Adipocyte (in vitro differentiated cells): ENCODE data around the gene TMEM60.
"Not testable (repeated sequence)": the region's sequence is repeated elsewhere in the genome, so short reads cannot be mapped to it uniquely, and the experiment has no call there.

Experiments
- DNase-seq: peaks from one replicate; pipeline ENCODE4 v3.0.0-alpha.2; 2015; ENCODE audit warnings: low read depth
- H3K27me3 ChIP-seq: replicated peaks from 2 replicates; pipeline ENCODE4 v1.7.0; 2013; ENCODE audit warnings: mild to moderate bottlenecking, low read length, moderate library complexity; ENCODE audit not compliant: control insufficient read depth, insufficient read depth
- H3K36me3 ChIP-seq: 2 replicates; pipeline ENCODE4 v1.7.0; 2013; ENCODE audit warnings: low read length, mild to moderate bottlenecking, moderate library complexity; ENCODE audit not compliant: control insufficient read depth, insufficient read depth, severe bottlenecking
- H3K4me1 ChIP-seq: 2 replicates; pipeline ENCODE4 v1.7.0; 2013; ENCODE audit warnings: mild to moderate bottlenecking, low read length, moderate library complexity; ENCODE audit not compliant: control insufficient read depth, insufficient read depth
- H3K4me3 ChIP-seq: 2 replicates; pipeline ENCODE4 v1.7.0; 2013; ENCODE audit warnings: mild to moderate bottlenecking, low read length, moderate library complexity
- H3K9ac ChIP-seq: 2 replicates; pipeline ENCODE4 v1.7.0; 2013; ENCODE audit warnings: mild to moderate bottlenecking, low read length, moderate library complexity
- H3K9me3 ChIP-seq: 2 replicates; pipeline ENCODE4 v1.7.0; 2013; ENCODE audit warnings: mild to moderate bottlenecking, low read length, moderate library complexity; ENCODE audit not compliant: control insufficient read depth

TMEM60 gene, protein sequence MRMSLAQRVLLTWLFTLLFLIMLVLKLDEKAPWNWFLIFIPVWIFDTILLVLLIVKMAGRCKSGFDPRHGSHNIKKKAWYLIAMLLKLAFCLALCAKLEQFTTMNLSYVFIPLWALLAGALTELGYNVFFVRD

GRCh38 chr7:77798394-77799077, at the start of gene TMEM60, which contains the start of gene PHTF2:
TSS of gene TMEM60 (minus strand) at chr7:77798434. CDS start at chr7:77794373, 4,061 bp downstream.
TSS of gene PHTF2 (plus strand) at chr7:77798773.
- DNase-seq, result peak; percentile 99
- H3K27me3 ChIP-seq, result no peaks in the 10 kb centered on the region
- peaks cover 30% of the 10 kb centered on the region for H3K4me1 ChIP-seq
- H3K9ac ChIP-seq, result peak within 1 kb of the TSS; percentile 96
- no peaks in the 10 kb centered on the region for H3K9me3 ChIP-seq
- no peaks in the 10 kb centered on the region for H3K36me3 ChIP-seq
- peak within 1 kb of the TSS; percentile 97 for H3K4me3 ChIP-seq

DNA sequence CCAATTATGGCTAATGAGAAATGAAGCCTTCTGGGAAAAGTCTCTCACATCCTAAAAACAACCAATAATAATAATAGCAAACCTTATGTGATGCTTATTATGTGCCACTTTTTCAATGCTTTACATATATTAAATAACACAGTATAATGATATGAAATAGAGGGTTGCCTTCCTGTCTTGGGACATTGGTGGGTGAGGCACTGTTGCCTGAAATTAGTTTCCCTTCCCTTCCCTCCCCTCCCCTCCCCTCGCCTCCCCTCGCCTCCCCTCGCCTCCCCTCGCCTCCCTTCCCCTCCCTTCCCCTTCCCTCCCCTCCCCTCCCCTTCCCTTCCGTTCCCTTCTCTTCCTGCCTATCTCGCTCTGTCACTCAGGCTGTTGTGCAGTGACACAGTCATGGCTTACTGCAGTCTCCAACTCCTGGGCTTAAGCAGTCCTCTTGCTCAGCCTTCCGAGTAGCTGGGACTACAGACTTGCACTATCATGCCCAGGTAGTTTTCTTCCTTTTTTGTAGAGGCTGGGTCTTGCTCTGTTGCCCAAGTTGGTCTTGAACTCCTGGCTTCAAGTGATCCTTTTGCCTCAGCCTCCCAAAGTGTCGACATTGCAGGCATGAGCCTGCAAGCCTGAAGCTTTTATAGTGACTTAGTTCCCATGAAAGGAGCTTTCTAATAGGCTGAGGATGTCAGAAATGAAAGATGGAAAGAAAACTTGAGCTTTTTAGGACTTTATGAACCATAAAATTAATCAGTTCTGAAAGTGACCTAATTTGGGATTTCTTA, 48.3 kb upstream of the TMEM60 start:
- Histone ChIP-seq H3K9me3 (no peaks in the 10 kb centered on the region), H3K36me3 (no peaks in the 10 kb centered on the region), H3K27me3 (no peaks in the 10 kb centered on the region), H3K4me1 (no peaks in the 10 kb centered on the region), H3K9ac (no peak overlapping the region), H3K4me3 (no peak overlapping the region)
- DNase-seq, result no peak

GRCh38 chr7:77843194-77843593, 45.0 kb upstream of the TMEM60 start:
- no peak overlapping the region for H3K4me3 ChIP-seq
- H3K9ac ChIP-seq, result no peak overlapping the region
- H3K4me1 ChIP-seq, result no peaks in the 10 kb centered on the region
- H3K36me3 ChIP-seq, result no peaks in the 10 kb centered on the region
- no peaks in the 10 kb centered on the region for H3K27me3 ChIP-seq
- no peak for DNase-seq
- no peaks in the 10 kb centered on the region for H3K9me3 ChIP-seq

DNA sequence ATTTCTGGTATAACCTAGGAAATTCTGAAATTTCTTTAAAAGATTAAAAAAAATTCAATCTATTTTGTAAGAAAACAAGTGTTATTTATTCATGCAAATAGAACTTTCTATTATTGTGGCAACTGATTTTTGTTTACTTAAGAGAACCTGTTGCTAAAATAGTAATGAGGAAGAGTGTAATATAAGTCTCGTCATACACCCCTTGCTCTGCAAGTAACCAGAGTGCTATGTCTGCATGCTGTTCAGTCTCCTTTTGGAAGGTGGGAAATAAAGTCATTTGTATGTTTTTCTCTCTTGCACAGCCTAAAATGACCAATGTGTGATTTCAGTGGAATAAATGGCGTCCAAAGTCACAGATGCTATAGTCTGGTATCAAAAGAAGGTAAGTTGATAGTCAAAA, 41.7 kb upstream of the TMEM60 start:
- H3K4me1 ChIP-seq, result no peaks in the 10 kb centered on the region
- H3K9me3 ChIP-seq, result no peaks in the 10 kb centered on the region
- no peak overlapping the region for H3K9ac ChIP-seq
- DNase-seq, result no peak
- no peaks in the 10 kb centered on the region for H3K27me3 ChIP-seq
- H3K36me3 ChIP-seq, result no peaks in the 10 kb centered on the region
- H3K4me3 ChIP-seq, result no peak overlapping the region

- no peak for DNase-seq
- H3K4me3 ChIP-seq, result no peak overlapping the region
- H3K36me3 ChIP-seq, result no peaks in the 10 kb centered on the region
- H3K4me1 ChIP-seq, result no peaks in the 10 kb centered on the region
- no peak overlapping the region for H3K9ac ChIP-seq
- no peaks in the 10 kb centered on the region for H3K9me3 ChIP-seq
- no peaks in the 10 kb centered on the region for H3K27me3 ChIP-seq
Measured at GRCh38 chr7:77838929-77839491, 40.8 kb upstream of the TMEM60 start.

- no peaks in the 10 kb centered on the region for H3K36me3 ChIP-seq
- no peaks in the 10 kb centered on the region for H3K4me1 ChIP-seq
- no peak overlapping the region for H3K4me3 ChIP-seq
- no peak overlapping the region for H3K9ac ChIP-seq
- no peaks in the 10 kb centered on the region for H3K9me3 ChIP-seq
- H3K27me3 ChIP-seq, result no peaks in the 10 kb centered on the region
- DNase-seq, result no peak
Measured at GRCh38 chr7:77837966-77838365, 39.7 kb upstream of the TMEM60 start.

DNA sequence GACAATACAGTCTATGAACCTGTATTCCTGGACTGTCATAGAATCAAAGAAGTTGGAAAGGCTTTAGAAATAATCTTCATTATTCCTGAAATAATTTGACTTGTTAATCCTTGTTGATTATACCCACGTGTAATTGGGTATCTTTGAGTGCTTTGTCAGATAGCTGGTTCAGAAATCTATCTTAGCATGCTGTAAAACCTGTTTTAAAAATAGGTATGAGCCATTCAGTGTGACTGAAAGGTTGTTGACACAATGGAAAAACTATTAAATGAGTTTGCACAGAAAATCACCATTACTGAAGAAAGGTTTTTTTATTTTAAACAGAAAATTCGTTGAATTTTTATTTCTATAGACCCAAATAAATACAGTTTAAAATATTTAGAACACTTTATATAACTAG, 39.0 kb upstream of the TMEM60 start:
- no peaks in the 10 kb centered on the region for H3K9me3 ChIP-seq
- no peak overlapping the region for H3K4me3 ChIP-seq
- no peak overlapping the region for H3K9ac ChIP-seq
- H3K4me1 ChIP-seq, result no peaks in the 10 kb centered on the region
- no peaks in the 10 kb centered on the region for H3K27me3 ChIP-seq
- H3K36me3 ChIP-seq, result no peaks in the 10 kb centered on the region
- DNase-seq, result no peak

GRCh38 chr7:77836425-77836824, 38.2 kb upstream of the TMEM60 start:
- not testable (repeated sequence) for H3K9ac ChIP-seq, H3K4me1 ChIP-seq, H3K27me3 ChIP-seq, DNase-seq, H3K36me3 ChIP-seq, H3K4me3 ChIP-seq, H3K9me3 ChIP-seq

DNA sequence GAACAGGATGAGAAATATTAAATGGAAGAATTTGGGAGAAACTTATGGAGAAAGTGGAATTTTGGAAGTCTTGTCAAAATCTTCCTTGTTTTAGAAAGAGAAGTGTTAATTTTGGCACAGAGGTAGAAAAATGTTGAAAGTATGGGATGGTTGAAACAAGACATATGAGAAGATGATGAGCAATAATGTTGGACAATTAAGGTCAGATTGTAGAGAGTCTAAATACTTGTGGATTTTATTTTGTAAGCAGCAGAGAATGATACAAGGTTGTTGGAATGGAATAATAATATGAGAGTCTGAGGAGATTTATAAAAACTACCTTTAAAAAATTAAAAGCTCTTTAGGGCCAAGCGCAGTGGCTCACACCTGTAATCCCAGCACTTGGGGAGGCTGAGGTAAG, 34.9 kb upstream of the TMEM60 start:
- Histone ChIP-seq H3K4me1 (no peaks in the 10 kb centered on the region), H3K9ac (no peak overlapping the region), H3K4me3 (no peak overlapping the region), H3K9me3 (no peaks in the 10 kb centered on the region), H3K27me3 (no peaks in the 10 kb centered on the region), H3K36me3 (no peaks in the 10 kb centered on the region)
- peak; percentile 21 for DNase-seq

DNA sequence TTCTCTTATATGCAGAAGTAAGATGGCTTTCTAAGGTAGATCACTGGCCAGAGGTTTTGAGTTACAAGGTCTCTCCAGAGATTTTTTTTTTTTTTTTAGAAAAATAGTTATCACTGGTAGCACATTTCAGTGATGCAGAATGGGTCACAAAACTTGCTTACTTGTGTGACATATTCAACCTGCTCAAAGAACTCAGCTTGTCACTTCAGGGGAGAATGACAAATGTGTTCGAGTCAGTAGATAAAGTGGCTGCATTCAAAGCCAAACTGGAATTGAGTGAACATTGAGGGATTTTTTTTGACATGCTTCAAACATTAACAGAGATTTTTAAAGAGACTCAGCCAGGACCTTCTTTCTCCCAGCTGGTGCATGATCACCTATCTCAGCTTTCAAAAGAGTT, 33.7 kb upstream of the TMEM60 start:
- Histone ChIP-seq H3K9me3 (no peaks in the 10 kb centered on the region), H3K9ac (no peak overlapping the region), H3K27me3 (no peaks in the 10 kb centered on the region), H3K36me3 (no peaks in the 10 kb centered on the region), H3K4me3 (no peak overlapping the region), H3K4me1 (no peaks in the 10 kb centered on the region)
- DNase-seq, result no peak

- Histone ChIP-seq H3K4me1 (no peaks in the 10 kb centered on the region), H3K9ac (no peak overlapping the region), H3K27me3 (no peaks in the 10 kb centered on the region), H3K4me3 (no peak overlapping the region), H3K36me3 (no peaks in the 10 kb centered on the region), H3K9me3 (peaks cover 2% of the 10 kb centered on the region)
- no peak for DNase-seq
Measured at GRCh38 chr7:77831481-77831880, 33.2 kb upstream of the TMEM60 start.
